Nephron (organoid): ENCODE measurements around the gene TLE5.

Source experiments
- H3K27ac Mint-ChIP-seq, 3 experiments: 2 replicates each; pipeline ENCODE4 v1.8.0; 2020; ENCODE audit warnings: mixed read lengths in 3 of 3, mild to moderate bottlenecking in 2 of 3, moderate library complexity in 1 of 3
- H3K27me3 Mint-ChIP-seq: 2 replicates; pipeline ENCODE4 v1.8.0; 2021; ENCODE audit warnings: low read depth, mild to moderate bottlenecking, moderate library complexity, mixed read lengths
- H3K36me3 Mint-ChIP-seq: 2 replicates; pipeline ENCODE4 v1.8.0; 2020; ENCODE audit warnings: low read depth, mixed read lengths
- H3K4me1 Mint-ChIP-seq: 2 replicates; pipeline ENCODE4 v1.8.0; 2020; ENCODE audit warnings: mixed read lengths
- H3K4me3 Mint-ChIP-seq, 3 experiments: 2 replicates each; pipeline ENCODE4 v1.8.0; 2020; ENCODE audit warnings: mild to moderate bottlenecking in 3 of 3, mixed read lengths in 3 of 3, moderate library complexity in 2 of 3
- H3K9me3 Mint-ChIP-seq: 2 replicates; pipeline ENCODE4 v1.8.0; 2020; ENCODE audit warnings: mixed read lengths
- CTCF ChIP-seq, 3 experiments: fragments of 200-600 bp; sonication (generic); IDR thresholded peaks; one replicate each; pipeline ENCODE4 v1.5.0; 2021; ENCODE audit warnings: antibody characterized with exemption in 3 of 3; ENCODE audit not compliant: unreplicated experiment in 3 of 3

Gene TLE5

GRCh38 chr19:3107658-3108057 lies 45.4 kb upstream of the TLE5 start:
- H3K4me3 Mint-ChIP-seq = no peak overlapping the region
- TF ChIP-seq CTCF (IDR thresholded peaks at IDR 0.05; ENCODE audit: unreplicated experiment in 3 of 3) = no peak
- peak overlapping the region in 1 of 3 experiments; percentile 79 for H3K27ac Mint-ChIP-seq
- peaks cover 5% of the 10 kb centered on the region for H3K4me1 Mint-ChIP-seq
- no peaks in the 10 kb centered on the region for H3K9me3 Mint-ChIP-seq
- peaks cover 5% of the 10 kb centered on the region for H3K36me3 Mint-ChIP-seq
- no peaks in the 10 kb centered on the region for H3K27me3 Mint-ChIP-seq

GRCh38 chr19:3106509-3107141 lies 44.3 kb upstream of the TLE5 start:
- Mint-ChIP-seq H3K27me3 (no peaks in the 10 kb centered on the region), H3K36me3 (peaks cover under 1% of the 10 kb centered on the region), H3K4me1 (peaks cover 5% of the 10 kb centered on the region), H3K27ac (no peak overlapping the region), H3K9me3 (no peaks in the 10 kb centered on the region), H3K4me3 (no peak overlapping the region)
- TF ChIP-seq CTCF (IDR thresholded peaks at IDR 0.05; ENCODE audit: unreplicated experiment in 3 of 3) = no peak

- TF ChIP-seq CTCF (IDR thresholded peaks at IDR 0.05; ENCODE audit: unreplicated experiment in 3 of 3) = no peak
- no peak overlapping the region for H3K27ac Mint-ChIP-seq
- no peak overlapping the region for H3K4me3 Mint-ChIP-seq
- no peaks in the 10 kb centered on the region for H3K9me3 Mint-ChIP-seq
- H3K27me3 Mint-ChIP-seq = no peaks in the 10 kb centered on the region
- H3K36me3 Mint-ChIP-seq = no peaks in the 10 kb centered on the region
- peaks cover 5% of the 10 kb centered on the region for H3K4me1 Mint-ChIP-seq
Measured at GRCh38 chr19:3105641-3106508, 43.6 kb upstream of the TLE5 start.

- Mint-ChIP-seq H3K4me3 (no peak overlapping the region), H3K36me3 (no peaks in the 10 kb centered on the region), H3K9me3 (no peaks in the 10 kb centered on the region), H3K27ac (no peak overlapping the region), H3K4me1 (peaks cover 5% of the 10 kb centered on the region), H3K27me3 (no peaks in the 10 kb centered on the region)
- TF ChIP-seq CTCF (IDR thresholded peaks at IDR 0.05; ENCODE audit: unreplicated experiment in 3 of 3) = no peak
Measured at GRCh38 chr19:3104708-3104983, 42.4 kb upstream of the TLE5 start.

- no peak for TF ChIP-seq CTCF (IDR thresholded peaks at IDR 0.05; ENCODE audit: unreplicated experiment in 3 of 3)
- no peak overlapping the region for H3K27ac Mint-ChIP-seq
- H3K36me3 Mint-ChIP-seq = no peaks in the 10 kb centered on the region
- H3K27me3 Mint-ChIP-seq = no peaks in the 10 kb centered on the region
- H3K4me1 Mint-ChIP-seq = peaks cover 17% of the 10 kb centered on the region
- no peaks in the 10 kb centered on the region for H3K9me3 Mint-ChIP-seq
- no peak overlapping the region for H3K4me3 Mint-ChIP-seq
Measured at GRCh38 chr19:3102239-3103140, 40.2 kb upstream of the TLE5 start.
